Stomach (tissue), 4 donors: ENCODE measurements around the gene TUBB2B.

Source experiments
- CTCF ChIP-seq, 7 experiments: fragments of 450-650 bp in 4 of 7; fragments of 200-600 bp in 3 of 7; sonication (generic) in 3 of 7; IDR thresholded peaks; one replicate each; pipeline ENCODE4 v1.5.1; 2016 to 2019; ENCODE audit warnings: antibody characterized with exemption in 7 of 7, control low read depth in 2 of 7, mild to moderate bottlenecking in 1 of 7
- EP300 ChIP-seq: sonication (generic); formaldehyde crosslinking; IDR thresholded peaks from one replicate; pipeline ENCODE4 v1.6.1; 2017; ENCODE audit warnings: antibody characterized with exemption
- POLR2A ChIP-seq, 4 donors: fragments of 450-650 bp; IDR thresholded peaks; one replicate each; pipeline ENCODE4 v1.6.1; 2016; ENCODE audit warnings: antibody characterized with exemption in 4 of 4, control low read depth in 2 of 4, mild to moderate bottlenecking in 1 of 4, moderate library complexity in 1 of 4
- POLR2AphosphoS5 ChIP-seq, 3 donors: sonication (generic); formaldehyde crosslinking; IDR thresholded peaks; one replicate each; pipeline ENCODE4 v1.6.1; 2016; ENCODE audit warnings: antibody characterized with exemption in 3 of 3

GRCh38 chr6:3183066-3183465 lies 44.4 kb downstream of the TUBB2B start:
- TF ChIP-seq CTCF (IDR thresholded peaks at IDR 0.05) (no peak), POLR2AphosphoS5 (IDR thresholded peaks at IDR 0.05) (no peak), POLR2A (IDR thresholded peaks at IDR 0.05) (no peak), EP300 (no peak)
